Measurements from ENCODE around the gene CYP3A7. TPM values are rescaled to one million over a fixed set of nuclear protein-coding genes. Genes with fewer than 3 reads are reported as not detected.
"Not testable (repeated sequence)": the region's sequence is repeated elsewhere in the genome, so short reads cannot be mapped to it uniquely, and the experiment has no call there.

The CYP3A7 gene
- total and polyA plus RNA-seq, 2 donors (not counting 3 experiments of a cell fraction or from before 2014, with no cell fraction given): not detected

- H3K4me3 ChIP-seq (replicated peaks in 1 of 3; ENCODE audit: insufficient read depth in 1 of 3, low read depth in 1 of 3, low read length in 3 of 3); DNase-seq (ENCODE audit: low read depth, low spot score); H3K4me2 ChIP-seq (ENCODE audit: insufficient read depth, low read length); H2AFZ ChIP-seq (ENCODE audit: low read depth, low read length); H3K9me3 ChIP-seq (replicated peaks; ENCODE audit: control insufficient read depth, insufficient read depth, low read length); POLR2A ChIA-PET; H3K27ac ChIP-seq (ENCODE audit: insufficient read depth, low read depth, low read length); dilution Hi-C loops (cut with MboI; ENCODE audit: extremely low pct_ligation_motif_present, low sequenced_read_pairs); H3K9ac ChIP-seq (replicated peaks; ENCODE audit: extremely low read depth, insufficient read depth, low read length); H4K20me1 ChIP-seq (replicated peaks; ENCODE audit: control insufficient read depth, extremely low read depth, insufficient read depth, low read length); intact Hi-C loops (cut with micrococcal nuclease); H3K9me1 ChIP-seq (replicated peaks; ENCODE audit: control insufficient read depth, extremely low read depth, insufficient read depth, low read length); BruUV-seq (replicated peaks); H3K79me2 ChIP-seq (ENCODE audit: control insufficient read depth, insufficient read depth, low read length); H3K4me1 ChIP-seq (ENCODE audit: control insufficient read depth, extremely low read depth, insufficient read depth, low read length); CTCF ChIA-PET; H3K36me3 ChIP-seq (ENCODE audit: control insufficient read depth in 2 of 2, extremely low read depth in 1 of 2, insufficient read depth in 2 of 2, low read length in 2 of 2); FAIRE-seq: not testable (repeated sequence)
- peaks cover 6 to 11% of the 10 kb centered on the region in 2 experiments for H3K27me3 ChIP-seq (ENCODE audit: control insufficient read depth in 2 of 2, insufficient read depth in 2 of 2, low read length in 2 of 2)
Observed at GRCh38 chr7:99692563-99692962, 42.4 kb downstream of the CYP3A7 start.

GRCh38 chr7:99691658-99692057, 43.3 kb downstream of the CYP3A7 start:
- dilution Hi-C loops (cut with MboI; ENCODE audit: extremely low pct_ligation_motif_present, low sequenced_read_pairs); H3K4me2 ChIP-seq (ENCODE audit: insufficient read depth, low read length); DNase-seq (ENCODE audit: low read depth, low spot score); FAIRE-seq; H4K20me1 ChIP-seq (replicated peaks; ENCODE audit: control insufficient read depth, extremely low read depth, insufficient read depth, low read length); H3K9me3 ChIP-seq (replicated peaks; ENCODE audit: control insufficient read depth, insufficient read depth, low read length); CTCF ChIA-PET; BruUV-seq (replicated peaks); H3K36me3 ChIP-seq (ENCODE audit: control insufficient read depth in 2 of 2, extremely low read depth in 1 of 2, insufficient read depth in 2 of 2, low read length in 2 of 2); H3K27ac ChIP-seq (ENCODE audit: insufficient read depth, low read depth, low read length); H2AFZ ChIP-seq (ENCODE audit: low read depth, low read length); POLR2A ChIA-PET; intact Hi-C loops (cut with micrococcal nuclease); H3K4me1 ChIP-seq (ENCODE audit: control insufficient read depth, extremely low read depth, insufficient read depth, low read length); H3K4me3 ChIP-seq (replicated peaks in 1 of 3; ENCODE audit: insufficient read depth in 1 of 3, low read depth in 1 of 3, low read length in 3 of 3); H3K9me1 ChIP-seq (replicated peaks; ENCODE audit: control insufficient read depth, extremely low read depth, insufficient read depth, low read length); H3K79me2 ChIP-seq (ENCODE audit: control insufficient read depth, insufficient read depth, low read length); H3K9ac ChIP-seq (replicated peaks; ENCODE audit: extremely low read depth, insufficient read depth, low read length): not testable (repeated sequence)
- H3K27me3 ChIP-seq (ENCODE audit: control insufficient read depth in 2 of 2, insufficient read depth in 2 of 2, low read length in 2 of 2): peaks cover 6 to 11% of the 10 kb centered on the region in 2 experiments

GRCh38 chr7:99690918-99691317, 44.1 kb downstream of the CYP3A7 start:
- H3K4me3 ChIP-seq (replicated peaks in 1 of 3; ENCODE audit: insufficient read depth in 1 of 3, low read depth in 1 of 3, low read length in 3 of 3); CTCF ChIA-PET; FAIRE-seq; POLR2A ChIA-PET; H3K36me3 ChIP-seq (ENCODE audit: control insufficient read depth in 2 of 2, extremely low read depth in 1 of 2, insufficient read depth in 2 of 2, low read length in 2 of 2); H3K4me2 ChIP-seq (ENCODE audit: insufficient read depth, low read length); H3K27ac ChIP-seq (ENCODE audit: insufficient read depth, low read depth, low read length); H4K20me1 ChIP-seq (replicated peaks; ENCODE audit: control insufficient read depth, extremely low read depth, insufficient read depth, low read length); H3K9me3 ChIP-seq (replicated peaks; ENCODE audit: control insufficient read depth, insufficient read depth, low read length); H2AFZ ChIP-seq (ENCODE audit: low read depth, low read length); H3K9ac ChIP-seq (replicated peaks; ENCODE audit: extremely low read depth, insufficient read depth, low read length); dilution Hi-C loops (cut with MboI; ENCODE audit: extremely low pct_ligation_motif_present, low sequenced_read_pairs); intact Hi-C loops (cut with micrococcal nuclease); H3K27me3 ChIP-seq (ENCODE audit: control insufficient read depth in 2 of 2, insufficient read depth in 2 of 2, low read length in 2 of 2); H3K4me1 ChIP-seq (ENCODE audit: control insufficient read depth, extremely low read depth, insufficient read depth, low read length); H3K9me1 ChIP-seq (replicated peaks; ENCODE audit: control insufficient read depth, extremely low read depth, insufficient read depth, low read length); BruUV-seq (replicated peaks); DNase-seq (ENCODE audit: low read depth, low spot score); H3K79me2 ChIP-seq (ENCODE audit: control insufficient read depth, insufficient read depth, low read length): not testable (repeated sequence)

GRCh38 chr7:99685871-99686608, 49.0 kb downstream of the CYP3A7 start:
- H3K4me2 ChIP-seq (ENCODE audit: insufficient read depth, low read length); H3K4me1 ChIP-seq (ENCODE audit: control insufficient read depth, extremely low read depth, insufficient read depth, low read length); intact Hi-C loops (cut with micrococcal nuclease); dilution Hi-C loops (cut with MboI; ENCODE audit: extremely low pct_ligation_motif_present, low sequenced_read_pairs); FAIRE-seq; H2AFZ ChIP-seq (ENCODE audit: low read depth, low read length); H4K20me1 ChIP-seq (replicated peaks; ENCODE audit: control insufficient read depth, extremely low read depth, insufficient read depth, low read length); H3K27me3 ChIP-seq (ENCODE audit: control insufficient read depth in 2 of 2, insufficient read depth in 2 of 2, low read length in 2 of 2); H3K9ac ChIP-seq (replicated peaks; ENCODE audit: extremely low read depth, insufficient read depth, low read length); H3K9me3 ChIP-seq (replicated peaks; ENCODE audit: control insufficient read depth, insufficient read depth, low read length); H3K4me3 ChIP-seq (replicated peaks in 1 of 3; ENCODE audit: insufficient read depth in 1 of 3, low read depth in 1 of 3, low read length in 3 of 3); CTCF ChIA-PET; H3K79me2 ChIP-seq (ENCODE audit: control insufficient read depth, insufficient read depth, low read length); H3K27ac ChIP-seq (ENCODE audit: insufficient read depth, low read depth, low read length); H3K36me3 ChIP-seq (ENCODE audit: control insufficient read depth in 2 of 2, extremely low read depth in 1 of 2, insufficient read depth in 2 of 2, low read length in 2 of 2); DNase-seq (ENCODE audit: low read depth, low spot score); BruUV-seq (replicated peaks); H3K9me1 ChIP-seq (replicated peaks; ENCODE audit: control insufficient read depth, extremely low read depth, insufficient read depth, low read length); POLR2A ChIA-PET: not testable (repeated sequence)

Data from endothelial cell of umbilical vein (primary cell).